ENCODE data around the gene KHDC1. TPM values are rescaled to one million over a fixed set of nuclear protein-coding genes. Genes with fewer than 3 reads are reported as not detected.

KHDC1 gene
- total RNA-seq, 1 donor from 2014 or later = 7.0 TPM

GRCh38 chr6:73225396-73225795 lies 37.6 kb downstream of the KHDC1 start, which contains the start of gene KHDC1L:
TSS of gene KHDC1L (minus strand) at chr6:73225496. CDS start at chr6:73225408, 88 bp downstream.
- no peaks in the 10 kb centered on the region for H3K4me1 Mint-ChIP-seq

GRCh38 chr6:73216859-73217258 lies 46.1 kb downstream of the KHDC1 start:
- Mint-ChIP-seq H3K4me1 (no peaks in the 10 kb centered on the region), H3K36me3 (no peaks in the 10 kb centered on the region), H3K4me3 (no peak overlapping the region), H3K27me3 (ENCODE audit: insufficient read depth, low read depth) (peaks cover 2% of the 10 kb centered on the region), H3K27ac (no peak overlapping the region), H3K9me3 (no peaks in the 10 kb centered on the region)
- Histone ChIP-seq H3K27me3 (no peaks in the 10 kb centered on the region), H3K4me1 (no peaks in the 10 kb centered on the region), H3K27ac (no peak overlapping the region), H3K79me2 (ENCODE audit: low read depth) (no peaks in the 10 kb centered on the region), H3K9ac (no peak overlapping the region), H2AFZ (replicated peaks) (no peak overlapping the region), H4K20me1 (ENCODE audit: low read depth) (no peaks in the 10 kb centered on the region), H3F3A (ENCODE audit: low read depth) (no peaks in the 10 kb centered on the region), H3K4me2 (no peak overlapping the region), H3K36me3 (no peaks in the 10 kb centered on the region), H3K9me3 (ENCODE audit: low read depth) (no peaks in the 10 kb centered on the region), H3K4me3 (no peak overlapping the region)
- DNase-seq (ENCODE audit: low spot score) = no peak
- TF ChIP-seq CTCF (IDR thresholded peaks at IDR 0.05) = no peak
- no peak for TF ChIP-seq EZH2 (IDR thresholded peaks at IDR 0.05)
- TF ChIP-seq EZH2phosphoT487 (IDR thresholded peaks at IDR 0.05) = no peak

More at GRCh38 chr6:73225396-73225795, 37.6 kb downstream of the KHDC1 start, which contains the start of gene KHDC1L:
- Mint-ChIP-seq H3K9me3 (peaks cover 5% of the 10 kb centered on the region), H3K4me3 (no peak within 1 kb of the TSS), H3K36me3 (no peaks in the 10 kb centered on the region), H3K27ac (no peak within 1 kb of the TSS), H3K27me3 (ENCODE audit: insufficient read depth, low read depth) (peaks cover 8% of the 10 kb centered on the region)
- Histone ChIP-seq H3K79me2 (ENCODE audit: low read depth) (no peaks in the 10 kb centered on the region), H3K9me3 (ENCODE audit: low read depth) (no peaks in the 10 kb centered on the region), H3K36me3 (no peaks in the 10 kb centered on the region), H3K4me3 (no peak within 1 kb of the TSS), H3F3A (ENCODE audit: low read depth) (no peaks in the 10 kb centered on the region), H2AFZ (replicated peaks) (no peak within 1 kb of the TSS), H3K4me2 (no peak within 1 kb of the TSS), H3K27ac (no peak within 1 kb of the TSS), H3K4me1 (no peaks in the 10 kb centered on the region), H3K9ac (no peak within 1 kb of the TSS), H3K27me3 (no peaks in the 10 kb centered on the region), H4K20me1 (ENCODE audit: low read depth) (no peaks in the 10 kb centered on the region)
- TF ChIP-seq EZH2phosphoT487 (IDR thresholded peaks at IDR 0.05) (no peak), CTCF (IDR thresholded peaks at IDR 0.05) (no peak), EZH2 (IDR thresholded peaks at IDR 0.05) (no peak)
- no peak for DNase-seq (ENCODE audit: low spot score)

- no peak overlapping the region for H3K9ac ChIP-seq
- no peaks in the 10 kb centered on the region for H3K27me3 Mint-ChIP-seq (ENCODE audit: insufficient read depth, low read depth)
- H3K4me2 ChIP-seq = no peak overlapping the region
- H3K9me3 ChIP-seq (ENCODE audit: low read depth) = no peaks in the 10 kb centered on the region
- H3K36me3 Mint-ChIP-seq = no peaks in the 10 kb centered on the region
- no peaks in the 10 kb centered on the region for H3K36me3 ChIP-seq
- H4K20me1 ChIP-seq (ENCODE audit: low read depth) = no peaks in the 10 kb centered on the region
- H3K27me3 ChIP-seq = no peaks in the 10 kb centered on the region
- TF ChIP-seq CTCF (IDR thresholded peaks at IDR 0.05) = no peak
- no peak for TF ChIP-seq EZH2phosphoT487 (IDR thresholded peaks at IDR 0.05)
- no peak for TF ChIP-seq EZH2 (IDR thresholded peaks at IDR 0.05)
- H3K27ac Mint-ChIP-seq = no peak overlapping the region
- no peaks in the 10 kb centered on the region for H3K4me1 ChIP-seq
- H3K9me3 Mint-ChIP-seq = peaks cover 11% of the 10 kb centered on the region
- H3K79me2 ChIP-seq (ENCODE audit: low read depth) = no peaks in the 10 kb centered on the region
- DNase-seq (ENCODE audit: low spot score) = no peak
- no peak overlapping the region for H3K4me3 Mint-ChIP-seq
- no peak overlapping the region for H3K4me3 ChIP-seq
- H3F3A ChIP-seq (ENCODE audit: low read depth) = no peaks in the 10 kb centered on the region
- no peaks in the 10 kb centered on the region for H3K4me1 Mint-ChIP-seq
- no peak overlapping the region for H3K27ac ChIP-seq
- no peak overlapping the region for H2AFZ ChIP-seq (replicated peaks)
These were observed 53.9 kb downstream of the KHDC1 start for GRCh38 chr6:73209117-73209516.

Measured in neural progenitor cell (in vitro differentiated cells).